ENCODE data around the gene CDK5. TPM values are rescaled to one million over a fixed set of nuclear protein-coding genes. Genes with fewer than 3 reads are reported as not detected.

CDK5 gene
- total and polyA plus RNA-seq, 9 of the 15 experiments (the other 6 are each of a cell fraction or from before 2014, with no cell fraction given), result 3.2 to 38.0 (median 27.5) TPM

GRCh38 chr7:151056666-151057505 is 811 bp downstream of the CDK5 start:
- 51% methylated on average over 29 of the region's 29 CpGs for WGBS (ENCODE audit: insufficient coverage, low coverage, missing lambda C conversion rate)
- H3K9ac ChIP-seq (ENCODE audit: insufficient read depth in 1 of 2, low read depth in 2 of 2, low read length in 2 of 2), result peak overlapping the region; percentile 85 to 91
- peaks cover 49 to 71% of the 10 kb centered on the region in 2 experiments for H3K4me1 ChIP-seq (replicated peaks in 1 of 2; ENCODE audit: control insufficient read depth in 2 of 2, insufficient read depth in 2 of 2, low read length in 2 of 2)
- ATAC-seq (peak; percentile 6; the same call in 1 of the 3 replicates), DNase-seq (ENCODE audit: extremely low read depth in 1 of 4, low spot score in 3 of 4) (peak; percentile 69 to 76 (median 74)), FAIRE-seq (no peak)
- in situ Hi-C loops (cut with MboI) (no loop called here), intact Hi-C loops (cut with micrococcal nuclease) (no loop called here)
- H4K20me1 ChIP-seq (replicated peaks; ENCODE audit: control insufficient read depth, insufficient read depth, low read length), result peaks cover 10% of the 10 kb centered on the region
- ChIA-PET POLR2A (interaction anchor here (0.6 to 1.8 kb wide), 4 partner anchors 15 to 94 kb away, joined by 3 to 4 read pairs (median 4); no protein-coding TSS in a partner anchor), CTCF (ENCODE audit: low intra/inter-chr PET ratio) (interaction anchor here (0.6 to 2.9 kb wide), 2 partner anchors 28 to 91 kb away, joined by 3 to 14 read pairs; partner anchors contain the start of gene ABCB8)
- H2AFZ ChIP-seq (ENCODE audit: low read depth, low read length), result peak overlapping the region; percentile 74
- H3K79me2 ChIP-seq (ENCODE audit: control insufficient read depth, insufficient read depth, low read length), result peaks cover 31% of the 10 kb centered on the region
- H3K27me3 ChIP-seq (ENCODE audit: control insufficient read depth in 2 of 2, insufficient read depth in 2 of 2, low read length in 2 of 2), result no peaks in the 10 kb centered on the region
- H3K4me2 ChIP-seq (ENCODE audit: insufficient read depth, low read length), result peak overlapping the region; percentile 90
- H3K9me3 ChIP-seq (replicated peaks; ENCODE audit: control insufficient read depth, insufficient read depth, low read depth, low read length), result no peaks in the 10 kb centered on the region
- peak overlapping the region; percentile 27; the same call in 2 of the 3 replicates for H3K27ac ChIP-seq (ENCODE audit: extremely low read depth, low read depth, low read length)
- H3K4me3 ChIP-seq, result peak overlapping the region; percentile 84
- peaks cover 2% of the 10 kb centered on the region; the same call in 2 of the 3 replicates for H3K36me3 ChIP-seq (ENCODE audit: control insufficient read depth, insufficient read depth, low read length)
- no peaks in the 10 kb centered on the region for H3K9me1 ChIP-seq (ENCODE audit: control insufficient read depth, insufficient read depth, low read length)
- BruUV-seq (replicated peaks), result no TSS peak
- TF ChIP-seq KAT2B (IDR thresholded peaks at IDR 0.05; ENCODE audit: low read depth, low read length) (no peak), HDAC1 (IDR thresholded peaks at IDR 0.05) (no peak), RBM25 (IDR thresholded peaks at IDR 0.05; ENCODE audit: low read depth, low read length, severe bottlenecking) (no peak), EP300 (IDR thresholded peaks at IDR 0.05; ENCODE audit: low read length) (0 out of 2 replicates have a peak, but pooled peaks have one; percentile 11), ZHX1 (conservative IDR thresholded peaks at IDR 0.05; ENCODE audit: low read length) (no peak), SP1 (CRISPR knock-in tag; IDR thresholded peaks at IDR 0.05) (peak; percentile 71), LCOR (CRISPR knock-in tag; IDR thresholded peaks at IDR 0.05) (0 out of 2 replicates have a peak, but pooled peaks have one; percentile 62), NR2C2 (CRISPR knock-in tag; IDR thresholded peaks at IDR 0.05) (peak; percentile 47), NR2C2 (tag; IDR thresholded peaks at IDR 0.05) (0 out of 2 replicates have a peak, but pooled peaks have one; percentile 1), ZNF224 (CRISPR knock-in tag; IDR thresholded peaks at IDR 0.05) (peak; percentile 57; the same call in 1 of the 2 replicates), GTF2A2 (tag; IDR thresholded peaks at IDR 0.05) (no peak), BRCA1 (IDR thresholded peaks at IDR 0.05) (no peak), BRCA1 (CRISPR knock-in tag; IDR thresholded peaks at IDR 0.05) (peak; percentile 84), MTA3 (IDR thresholded peaks at IDR 0.05; ENCODE audit: borderline replicate concordance) (no peak), TFAP4 (CRISPR knock-in tag; IDR thresholded peaks at IDR 0.05; ENCODE audit: borderline replicate concordance) (peak; percentile 76; the same call in 1 of the 2 replicates), RBM15 (IDR thresholded peaks at IDR 0.05; ENCODE audit: insufficient read depth, low read length) (no peak), MAX (CRISPR knock-in tag; IDR thresholded peaks at IDR 0.05) (no peak; the same call in 1 of the 2 replicates), HNRNPK (IDR thresholded peaks at IDR 0.05; ENCODE audit: low read depth, low read length, poor library complexity, severe bottlenecking) (no peak)

All from K562 (cell line).